K562 (cell line): ENCODE measurements around the gene QKI. TPM values are rescaled to one million over a fixed set of nuclear protein-coding genes. Genes with fewer than 3 reads are reported as not detected.

Source experiments
- CXXC5 ChIP-seq: fragments of 250-450 bp; sonication (Bioruptor Pico); IDR thresholded peaks from 2 replicates; pipeline ENCODE4 v1.8.0; 2022; ENCODE audit warnings: inconsistent platforms, mild to moderate bottlenecking, moderate library complexity
- ELF4 ChIP-seq: fragments of 450-650 bp; formaldehyde crosslinking; IDR thresholded peaks from 2 replicates; pipeline ENCODE4 v1.4.0; 2022; ENCODE audit warnings: missing genetic modification characterization
- GABPA ChIP-seq: fragments of 200-800 bp; sonication (Bioruptor generic); conservative IDR thresholded peaks from 2 replicates; pipeline ENCODE4 v1.6.1; 2016; ENCODE audit warnings: low read depth, missing genetic modification characterization, missing compliant biosample characterization
- HDGF ChIP-seq: fragments of 450-650 bp; IDR thresholded peaks from 2 replicates; pipeline ENCODE4 v1.6.1; 2016
- KDM1A ChIP-seq, 2 experiments: fragments of 450-650 bp; IDR thresholded peaks; 2 replicates each; pipeline ENCODE4 v1.6.1; 2016; ENCODE audit warnings: mild to moderate bottlenecking in 2 of 2
- KLF10 ChIP-seq: fragments of 250-450 bp; sonication (Bioruptor Pico); IDR thresholded peaks from 2 replicates; pipeline ENCODE4 v1.6.1; 2021; ENCODE audit warnings: matching md5 sums
- MYNN ChIP-seq, 2 experiments: sonication (generic); formaldehyde crosslinking in 1 of 2; IDR thresholded peaks; 2 replicates each; pipeline versions ENCODE4 v1.5.0 to v1.6.1; 2016 to 2020; ENCODE audit warnings: antibody characterized with exemption in 1 of 2, missing genetic modification reagents in 1 of 2
- PTTG1 ChIP-seq: fragments of 450-650 bp; IDR thresholded peaks from 2 replicates; pipeline ENCODE4 v1.6.1; 2016; ENCODE audit warnings: low read depth, mild to moderate bottlenecking, missing genetic modification characterization, missing compliant biosample characterization
- SMARCA4 ChIP-seq: fragments of 450-650 bp; IDR thresholded peaks from 2 replicates; pipeline ENCODE4 v1.6.1; 2016
- SNIP1 ChIP-seq: fragments of 450-650 bp; IDR thresholded peaks from 2 replicates; pipeline ENCODE4 v1.7.1; 2017; ENCODE audit warnings: low read depth, mild to moderate bottlenecking
- ZNF324 ChIP-seq: fragments of 250-450 bp; sonication (Bioruptor Pico); IDR thresholded peaks from 2 replicates; pipeline ENCODE4 v1.4.0; 2020; ENCODE audit warnings: mild to moderate bottlenecking
- polyA plus RNA-seq, 8 experiments: library from polyadenylated mRNA; depleted of rRNA in 4 of 8; stranded (reverse) in 5 of 8; unstranded in 3 of 8; fragments of >200 nt; fragmentation: Nextera tagmentation in 2 of 8; fragmentation: Illumina TruSeq in 1 of 8; extraction: Ambion mirVana in 2 of 8; extraction: Trizol in 1 of 8; gene quantifications; 2 replicates each; pipeline versions ENCODE4 v1.2.1 to v1.2.3, GENCODE V29; 2011 to 2014; ENCODE audit warnings: inconsistent platforms in 1 of 8, missing spikeins in 1 of 8
- total RNA-seq, 7 experiments: library from RNA; depleted of rRNA in 6 of 7; stranded (reverse); fragments of >200 nt in 6 of 7; fragmentation: Illumina TruSeq in 2 of 7; extraction: Trizol in 2 of 7; gene quantifications; 2 replicates each; pipeline versions ENCODE4 v1.2.1 to v1.2.3, GENCODE V29; 2011 to 2021; ENCODE audit warnings: low replicate concordance in 1 of 7
- TF ChIP-seq, protein P1 (sequence below): fragments of 450-650 bp; IDR thresholded peaks from 2 replicates; pipeline ENCODE4 v1.6.1; 2018; ENCODE audit warnings: mild to moderate bottlenecking, low read depth; ENCODE audit not compliant: partially characterized antibody
- TF ChIP-seq, protein P2 (sequence below), 2 experiments: fragments of 450-650 bp in 1 of 2; sonication (generic) in 1 of 2; formaldehyde crosslinking in 1 of 2; IDR thresholded peaks; 2 replicates each; pipeline versions ENCODE4 v1.7.1 to v1.9.0; 2016 to 2022; ENCODE audit warnings: inconsistent platforms in 1 of 2, mild to moderate bottlenecking in 1 of 2, missing genetic modification reagents in 1 of 2
- TF ChIP-seq, protein P3 (sequence below): IDR thresholded peaks from 3 replicates; pipeline ENCODE4 v1.6.1; 2011; ENCODE audit warnings: borderline replicate concordance, mild to moderate bottlenecking; ENCODE audit not compliant: insufficient read length, insufficient read depth
- TF ChIP-seq, protein P4 (sequence below): sonication (generic); formaldehyde crosslinking; IDR thresholded peaks from 2 replicates; pipeline ENCODE4 v1.8.1; 2023; ENCODE audit warnings: mild to moderate bottlenecking, missing genetic modification reagents

The QKI gene
- total and polyA plus RNA-seq, 9 of the 15 experiments (the other 6 are each of a cell fraction or from before 2014, with no cell fraction given): 20.4 to 215 (median 123) TPM

DNA sequence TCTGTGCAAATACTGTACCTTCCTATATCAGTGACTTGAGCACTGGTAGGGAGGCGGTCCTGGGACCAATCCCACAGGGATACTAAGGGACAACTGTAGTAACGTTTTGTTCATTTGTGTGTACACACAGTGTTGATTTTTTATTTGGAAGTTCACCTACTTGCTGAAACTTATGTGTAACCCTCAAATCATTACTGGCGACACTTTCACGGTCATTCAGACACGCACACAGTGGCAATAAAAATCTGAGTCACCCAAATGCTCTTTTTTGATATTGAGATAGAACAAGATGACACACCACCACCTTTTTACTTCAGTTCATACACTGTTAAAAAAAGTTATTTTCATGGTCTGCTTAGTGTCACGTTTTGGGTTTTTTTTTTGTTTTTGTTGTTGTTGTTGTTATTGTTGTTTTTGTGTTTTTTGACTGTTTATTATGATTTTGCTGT, 79.8 kb downstream of the QKI start (continued):
- TF ChIP-seq, protein P1, sequence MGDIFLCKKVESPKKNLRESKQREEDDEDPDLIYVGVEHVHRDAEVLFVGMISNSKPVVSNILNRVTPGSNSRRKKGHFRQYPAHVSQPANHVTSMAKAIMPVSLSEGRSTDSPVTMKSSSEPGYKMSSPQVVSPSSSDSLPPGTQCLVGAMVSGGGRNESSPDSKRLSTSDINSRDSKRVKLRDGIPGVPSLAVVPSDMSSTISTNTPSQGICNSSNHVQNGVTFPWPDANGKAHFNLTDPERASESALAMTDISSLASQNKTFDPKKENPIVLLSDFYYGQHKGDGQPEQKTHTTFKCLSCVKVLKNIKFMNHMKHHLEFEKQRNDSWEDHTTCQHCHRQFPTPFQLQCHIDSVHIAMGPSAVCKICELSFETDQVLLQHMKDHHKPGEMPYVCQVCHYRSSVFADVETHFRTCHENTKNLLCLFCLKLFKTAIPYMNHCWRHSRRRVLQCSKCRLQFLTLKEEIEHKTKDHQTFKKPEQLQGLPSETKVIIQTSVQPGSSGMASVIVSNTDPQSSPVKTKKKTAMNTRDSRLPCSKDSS: no peak
- TF ChIP-seq SNIP1: no peak
- TF ChIP-seq SMARCA4: 0 out of 2 replicates have a peak, but pooled peaks have one; percentile 30
- TF ChIP-seq ZNF324 (CRISPR knock-in tag): no peak
- no peak for TF ChIP-seq HDGF
- TF ChIP-seq ELF4: no peak
- no peak for TF ChIP-seq KLF10 (CRISPR knock-in tag)
- TF ChIP-seq, protein P2, sequence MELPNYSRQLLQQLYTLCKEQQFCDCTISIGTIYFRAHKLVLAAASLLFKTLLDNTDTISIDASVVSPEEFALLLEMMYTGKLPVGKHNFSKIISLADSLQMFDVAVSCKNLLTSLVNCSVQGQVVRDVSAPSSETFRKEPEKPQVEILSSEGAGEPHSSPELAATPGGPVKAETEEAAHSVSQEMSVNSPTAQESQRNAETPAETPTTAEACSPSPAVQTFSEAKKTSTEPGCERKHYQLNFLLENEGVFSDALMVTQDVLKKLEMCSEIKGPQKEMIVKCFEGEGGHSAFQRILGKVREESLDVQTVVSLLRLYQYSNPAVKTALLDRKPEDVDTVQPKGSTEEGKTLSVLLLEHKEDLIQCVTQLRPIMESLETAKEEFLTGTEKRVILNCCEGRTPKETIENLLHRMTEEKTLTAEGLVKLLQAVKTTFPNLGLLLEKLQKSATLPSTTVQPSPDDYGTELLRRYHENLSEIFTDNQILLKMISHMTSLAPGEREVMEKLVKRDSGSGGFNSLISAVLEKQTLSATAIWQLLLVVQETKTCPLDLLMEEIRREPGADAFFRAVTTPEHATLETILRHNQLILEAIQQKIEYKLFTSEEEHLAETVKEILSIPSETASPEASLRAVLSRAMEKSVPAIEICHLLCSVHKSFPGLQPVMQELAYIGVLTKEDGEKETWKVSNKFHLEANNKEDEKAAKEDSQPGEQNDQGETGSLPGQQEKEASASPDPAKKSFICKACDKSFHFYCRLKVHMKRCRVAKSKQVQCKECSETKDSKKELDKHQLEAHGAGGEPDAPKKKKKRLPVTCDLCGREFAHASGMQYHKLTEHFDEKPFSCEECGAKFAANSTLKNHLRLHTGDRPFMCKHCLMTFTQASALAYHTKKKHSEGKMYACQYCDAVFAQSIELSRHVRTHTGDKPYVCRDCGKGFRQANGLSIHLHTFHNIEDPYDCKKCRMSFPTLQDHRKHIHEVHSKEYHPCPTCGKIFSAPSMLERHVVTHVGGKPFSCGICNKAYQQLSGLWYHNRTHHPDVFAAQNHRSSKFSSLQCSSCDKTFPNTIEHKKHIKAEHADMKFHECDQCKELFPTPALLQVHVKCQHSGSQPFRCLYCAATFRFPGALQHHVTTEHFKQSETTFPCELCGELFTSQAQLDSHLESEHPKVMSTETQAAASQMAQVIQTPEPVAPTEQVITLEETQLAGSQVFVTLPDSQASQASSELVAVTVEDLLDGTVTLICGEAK (IDR thresholded peaks at IDR 0.05): no peak
- TF ChIP-seq, protein P2 (CRISPR knock-in tag; IDR thresholded peaks at IDR 0.05): no peak
- no peak for TF ChIP-seq PTTG1 (tag)
- TF ChIP-seq, protein P3, sequence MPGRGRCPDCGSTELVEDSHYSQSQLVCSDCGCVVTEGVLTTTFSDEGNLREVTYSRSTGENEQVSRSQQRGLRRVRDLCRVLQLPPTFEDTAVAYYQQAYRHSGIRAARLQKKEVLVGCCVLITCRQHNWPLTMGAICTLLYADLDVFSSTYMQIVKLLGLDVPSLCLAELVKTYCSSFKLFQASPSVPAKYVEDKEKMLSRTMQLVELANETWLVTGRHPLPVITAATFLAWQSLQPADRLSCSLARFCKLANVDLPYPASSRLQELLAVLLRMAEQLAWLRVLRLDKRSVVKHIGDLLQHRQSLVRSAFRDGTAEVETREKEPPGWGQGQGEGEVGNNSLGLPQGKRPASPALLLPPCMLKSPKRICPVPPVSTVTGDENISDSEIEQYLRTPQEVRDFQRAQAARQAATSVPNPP: no peak
- no peak for TF ChIP-seq KDM1A (IDR thresholded peaks at IDR 0.05)
- no peak for TF ChIP-seq MYNN (IDR thresholded peaks at IDR 0.05)
- TF ChIP-seq MYNN (CRISPR knock-in tag; IDR thresholded peaks at IDR 0.05): no peak
- TF ChIP-seq, protein P4, sequence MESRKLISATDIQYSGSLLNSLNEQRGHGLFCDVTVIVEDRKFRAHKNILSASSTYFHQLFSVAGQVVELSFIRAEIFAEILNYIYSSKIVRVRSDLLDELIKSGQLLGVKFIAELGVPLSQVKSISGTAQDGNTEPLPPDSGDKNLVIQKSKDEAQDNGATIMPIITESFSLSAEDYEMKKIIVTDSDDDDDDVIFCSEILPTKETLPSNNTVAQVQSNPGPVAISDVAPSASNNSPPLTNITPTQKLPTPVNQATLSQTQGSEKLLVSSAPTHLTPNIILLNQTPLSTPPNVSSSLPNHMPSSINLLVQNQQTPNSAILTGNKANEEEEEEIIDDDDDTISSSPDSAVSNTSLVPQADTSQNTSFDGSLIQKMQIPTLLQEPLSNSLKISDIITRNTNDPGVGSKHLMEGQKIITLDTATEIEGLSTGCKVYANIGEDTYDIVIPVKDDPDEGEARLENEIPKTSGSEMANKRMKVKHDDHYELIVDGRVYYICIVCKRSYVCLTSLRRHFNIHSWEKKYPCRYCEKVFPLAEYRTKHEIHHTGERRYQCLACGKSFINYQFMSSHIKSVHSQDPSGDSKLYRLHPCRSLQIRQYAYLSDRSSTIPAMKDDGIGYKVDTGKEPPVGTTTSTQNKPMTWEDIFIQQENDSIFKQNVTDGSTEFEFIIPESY (CRISPR knock-in tag): peak; percentile 29; the same call in 1 of the 2 replicates
- no peak for TF ChIP-seq GABPA (tag)
- TF ChIP-seq CXXC5 (CRISPR knock-in tag): no peak
